ENCODE data around the gene RPTOR.

RPTOR gene

GRCh38 chr17:80740141-80740540 lies 195.5 kb downstream of the RPTOR start:
- no peak for DNase-seq
- no peak overlapping the region for H3K27ac ChIP-seq (ENCODE audit: low read length)

GRCh38 chr17:80742091-80742490 lies 197.5 kb downstream of the RPTOR start:
- Histone ChIP-seq H3K9ac (ENCODE audit: low read depth, low read length) (no peak overlapping the region), H3K9me3 (ENCODE audit: insufficient read depth, low read length, severe bottlenecking) (no peaks in the 10 kb centered on the region), H4K20me1 (ENCODE audit: insufficient read depth, low read length) (no peaks in the 10 kb centered on the region), H3K4me3 (ENCODE audit: low read depth in 1 of 2, low read length in 2 of 2) (no peak overlapping the region), H2AFZ (ENCODE audit: low read depth, low read length) (no peak overlapping the region), H3K27me3 (ENCODE audit: insufficient read depth, low read length, poor library complexity) (no peaks in the 10 kb centered on the region), H3K79me2 (ENCODE audit: insufficient read depth, low read length) (peaks cover under 1% of the 10 kb centered on the region), H3K4me2 (ENCODE audit: insufficient read depth, low read length) (no peak overlapping the region), H3K27ac (ENCODE audit: low read length) (no peak overlapping the region), H3K36me3 (ENCODE audit: insufficient read depth, low read length) (peaks cover 33% of the 10 kb centered on the region), H3K4me1 (ENCODE audit: insufficient read depth, low read length) (no peaks in the 10 kb centered on the region)
- no peak for ATAC-seq (ENCODE audit: insufficient read depth, low read depth)
- no peak for DNase-seq
- no peak for TF ChIP-seq EZH2 (IDR thresholded peaks at IDR 0.05; ENCODE audit: borderline replicate concordance, low read depth, low read length, severe bottlenecking)
- TF ChIP-seq CTCF (IDR thresholded peaks at IDR 0.05; ENCODE audit: borderline replicate concordance, extremely low read depth, low read length, poor library complexity, severe bottlenecking): no peak

More at GRCh38 chr17:80740141-80740540, 195.5 kb downstream of the RPTOR start:
- Histone ChIP-seq H3K9me3 (ENCODE audit: insufficient read depth, low read length, severe bottlenecking) (no peaks in the 10 kb centered on the region), H3K27me3 (ENCODE audit: insufficient read depth, low read length, poor library complexity) (no peaks in the 10 kb centered on the region), H4K20me1 (ENCODE audit: insufficient read depth, low read length) (no peaks in the 10 kb centered on the region), H3K36me3 (ENCODE audit: insufficient read depth, low read length) (peaks cover 37% of the 10 kb centered on the region), H3K4me2 (ENCODE audit: insufficient read depth, low read length) (no peak overlapping the region), H3K4me1 (ENCODE audit: insufficient read depth, low read length) (no peaks in the 10 kb centered on the region), H3K79me2 (ENCODE audit: insufficient read depth, low read length) (no peaks in the 10 kb centered on the region), H3K4me3 (ENCODE audit: low read depth in 1 of 2, low read length in 2 of 2) (no peak overlapping the region), H3K9ac (ENCODE audit: low read depth, low read length) (no peak overlapping the region), H2AFZ (ENCODE audit: low read depth, low read length) (no peak overlapping the region)
- no peak for ATAC-seq (ENCODE audit: insufficient read depth, low read depth)
- no peak for TF ChIP-seq EZH2 (IDR thresholded peaks at IDR 0.05; ENCODE audit: borderline replicate concordance, low read depth, low read length, severe bottlenecking)

- H2AFZ ChIP-seq (ENCODE audit: low read depth, low read length): no peak overlapping the region
- H3K4me2 ChIP-seq (ENCODE audit: insufficient read depth, low read length): no peak overlapping the region
These were observed 198.0 kb downstream of the RPTOR start for GRCh38 chr17:80742581-80743180.

More at GRCh38 chr17:80742581-80743180, 198.0 kb downstream of the RPTOR start:
- peaks cover 29% of the 10 kb centered on the region for H3K36me3 ChIP-seq (ENCODE audit: insufficient read depth, low read length)
- H3K9ac ChIP-seq (ENCODE audit: low read depth, low read length): no peak overlapping the region
- TF ChIP-seq CTCF (IDR thresholded peaks at IDR 0.05; ENCODE audit: borderline replicate concordance, extremely low read depth, low read length, poor library complexity, severe bottlenecking): no peak
- no peak for TF ChIP-seq EZH2 (IDR thresholded peaks at IDR 0.05; ENCODE audit: borderline replicate concordance, low read depth, low read length, severe bottlenecking)
- peaks cover 6% of the 10 kb centered on the region for H3K79me2 ChIP-seq (ENCODE audit: insufficient read depth, low read length)
- H3K4me3 ChIP-seq (ENCODE audit: low read depth in 1 of 2, low read length in 2 of 2): no peak overlapping the region
- no peak for DNase-seq
- no peaks in the 10 kb centered on the region for H3K27me3 ChIP-seq (ENCODE audit: insufficient read depth, low read length, poor library complexity)
- H3K9me3 ChIP-seq (ENCODE audit: insufficient read depth, low read length, severe bottlenecking): no peaks in the 10 kb centered on the region
- H3K27ac ChIP-seq (ENCODE audit: low read length): no peak overlapping the region
- H3K4me1 ChIP-seq (ENCODE audit: insufficient read depth, low read length): no peaks in the 10 kb centered on the region
- ATAC-seq (ENCODE audit: insufficient read depth, low read depth): no peak
- no peaks in the 10 kb centered on the region for H4K20me1 ChIP-seq (ENCODE audit: insufficient read depth, low read length)
